NB4 (cell line): ENCODE results near the gene TENT4B.

Experiments
- CTCF ChIP-seq: IDR thresholded peaks from one replicate; pipeline ENCODE4 v1.5.1; 2012; ENCODE audit warnings: low read depth, low read length
- MAX ChIP-seq: IDR thresholded peaks from 2 replicates; pipeline ENCODE4 v1.6.1; 2011; ENCODE audit warnings: low read depth, low read length
- MYC ChIP-seq: IDR thresholded peaks from 2 replicates; pipeline ENCODE4 v1.6.1; 2011; ENCODE audit warnings: low read depth, low read length
- POLR2A ChIP-seq: IDR thresholded peaks from 2 replicates; pipeline ENCODE4 v1.6.1; 2011; ENCODE audit warnings: mild to moderate bottlenecking; ENCODE audit not compliant: insufficient read length; ENCODE audit errors: extremely low read depth

GRCh38 chr16:50114357-50115129 is 38.6 kb upstream of the TENT4B start:
- TF ChIP-seq CTCF (no peak), POLR2A (no peak), MAX (no peak), MYC (no peak)
